Lower lobe of right lung (tissue), 2 donors: Measurements from ENCODE around the gene ADAM23. TPM values are rescaled to one million over a fixed set of nuclear protein-coding genes. Genes with fewer than 3 reads are reported as not detected.

Source experiments
- ATAC-seq, 2 donors: fragments of 200-7000 bp; cut with Tn5 transposase; one replicate each; pipeline ENCODE4 v1.9.1; 2020 to 2022; ENCODE audit warnings: mild to moderate bottlenecking in 2 of 2, moderate library complexity in 2 of 2
- DNase-seq: peaks from one replicate; pipeline ENCODE4 v3.0.0-alpha.2; 2020
- H3K27ac ChIP-seq: fragments of 200-600 bp; one replicate; pipeline ENCODE4 v1.8.0; 2022
- H3K27me3 ChIP-seq: fragments of 200-600 bp; one replicate; pipeline ENCODE4 v1.8.0; 2022; ENCODE audit warnings: low read depth
- H3K36me3 ChIP-seq: fragments of 200-600 bp; one replicate; pipeline ENCODE4 v1.8.0; 2022; ENCODE audit warnings: mild to moderate bottlenecking
- H3K4me1 ChIP-seq: fragments of 200-600 bp; one replicate; pipeline ENCODE4 v1.8.0; 2022
- H3K4me3 ChIP-seq: fragments of 200-600 bp; one replicate; pipeline ENCODE4 v1.8.0; 2022; ENCODE audit warnings: mild to moderate bottlenecking
- H3K9me3 ChIP-seq: fragments of 200-600 bp; one replicate; pipeline ENCODE4 v1.8.0; 2022
- intact Hi-C: fragments of 100-400 bp; cut with DNase I; formaldehyde crosslinking; loops from one replicate; pipeline ENCODE4 v1.11.0; 2022
- total RNA-seq: library from RNA; stranded (reverse); fragmentation: NEBNext Ultra II Directional; extraction: Animal tissue kit (Norgen Biotek cat#: 25700); gene quantifications from one replicate; pipeline ENCODE4 v1.2.1, GENCODE V29; 2021
- TF ChIP-seq, protein P1 (sequence below): fragments of 200-600 bp; IDR thresholded peaks from one replicate; pipeline ENCODE4 v1.8.0; 2022; ENCODE audit warnings: antibody characterized with exemption, mild to moderate bottlenecking
- donor health status: DM: no; HTN: yes; CAD: no; lungs with severe emphysema.

Gene ADAM23
- total RNA-seq, 1 donor from 2014 or later: 2.5 TPM

- H3K27ac ChIP-seq: no peak overlapping the region
- H3K36me3 ChIP-seq: no peaks in the 10 kb centered on the region
- intact Hi-C loops: no loop called here
- H3K4me1 ChIP-seq: no peaks in the 10 kb centered on the region
- ATAC-seq (no peak), DNase-seq (no peak)
- TF ChIP-seq, protein P1, sequence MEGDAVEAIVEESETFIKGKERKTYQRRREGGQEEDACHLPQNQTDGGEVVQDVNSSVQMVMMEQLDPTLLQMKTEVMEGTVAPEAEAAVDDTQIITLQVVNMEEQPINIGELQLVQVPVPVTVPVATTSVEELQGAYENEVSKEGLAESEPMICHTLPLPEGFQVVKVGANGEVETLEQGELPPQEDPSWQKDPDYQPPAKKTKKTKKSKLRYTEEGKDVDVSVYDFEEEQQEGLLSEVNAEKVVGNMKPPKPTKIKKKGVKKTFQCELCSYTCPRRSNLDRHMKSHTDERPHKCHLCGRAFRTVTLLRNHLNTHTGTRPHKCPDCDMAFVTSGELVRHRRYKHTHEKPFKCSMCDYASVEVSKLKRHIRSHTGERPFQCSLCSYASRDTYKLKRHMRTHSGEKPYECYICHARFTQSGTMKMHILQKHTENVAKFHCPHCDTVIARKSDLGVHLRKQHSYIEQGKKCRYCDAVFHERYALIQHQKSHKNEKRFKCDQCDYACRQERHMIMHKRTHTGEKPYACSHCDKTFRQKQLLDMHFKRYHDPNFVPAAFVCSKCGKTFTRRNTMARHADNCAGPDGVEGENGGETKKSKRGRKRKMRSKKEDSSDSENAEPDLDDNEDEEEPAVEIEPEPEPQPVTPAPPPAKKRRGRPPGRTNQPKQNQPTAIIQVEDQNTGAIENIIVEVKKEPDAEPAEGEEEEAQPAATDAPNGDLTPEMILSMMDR: no peak
- H3K27me3 ChIP-seq: no peaks in the 10 kb centered on the region
- no peak overlapping the region for H3K4me3 ChIP-seq
- no peaks in the 10 kb centered on the region for H3K9me3 ChIP-seq
Observed at GRCh38 chr2:206521115-206521514, 77.8 kb downstream of the ADAM23 start.

DNA sequence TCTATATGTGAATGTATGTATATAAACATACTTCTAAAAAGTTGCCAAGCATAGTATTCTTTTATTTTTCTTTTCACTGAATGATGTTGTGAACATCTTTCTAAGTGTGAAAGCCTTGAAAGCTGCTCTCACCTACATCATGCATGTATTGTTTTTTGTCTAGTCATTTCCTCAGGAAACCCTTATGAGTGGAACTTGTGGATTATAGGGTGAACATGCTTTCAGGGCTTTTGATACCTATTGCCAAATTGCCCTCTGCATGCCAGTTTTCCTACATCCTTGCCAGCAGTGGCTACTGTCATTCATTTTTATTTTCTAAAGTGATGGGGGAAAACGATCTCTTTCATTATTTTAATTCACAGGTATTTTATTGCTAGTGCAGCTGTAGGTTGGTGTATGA lies 78.3 kb downstream of the ADAM23 start:
- no peaks in the 10 kb centered on the region for H3K36me3 ChIP-seq
- intact Hi-C loops: no loop called here
- TF ChIP-seq, protein P1: no peak

GRCh38 chr2:206526416-206526815 lies 83.1 kb downstream of the ADAM23 start:
- intact Hi-C loops: no loop called here
- TF ChIP-seq, protein P1: no peak
- Histone ChIP-seq H3K27me3 (no peaks in the 10 kb centered on the region), H3K4me1 (no peaks in the 10 kb centered on the region), H3K4me3 (no peak overlapping the region), H3K9me3 (no peaks in the 10 kb centered on the region), H3K36me3 (no peaks in the 10 kb centered on the region), H3K27ac (no peak overlapping the region)
- ATAC-seq (no peak), DNase-seq (no peak)

More for the DNA sequence above, 78.3 kb downstream of the ADAM23 start:
- H3K27ac ChIP-seq: no peak overlapping the region
- no peak overlapping the region for H3K4me3 ChIP-seq
- no peaks in the 10 kb centered on the region for H3K27me3 ChIP-seq
- no peaks in the 10 kb centered on the region for H3K4me1 ChIP-seq
- H3K9me3 ChIP-seq: no peaks in the 10 kb centered on the region
- no peak for ATAC-seq
- no peak for DNase-seq

GRCh38 chr2:206527153-206527552 lies 83.8 kb downstream of the ADAM23 start:
- intact Hi-C loops: no loop called here
- H3K27ac ChIP-seq: no peak overlapping the region

GRCh38 chr2:206530727-206531126 lies 87.4 kb downstream of the ADAM23 start:
- TF ChIP-seq, protein P1: no peak
- no peak for ATAC-seq
- no peak for DNase-seq

More at GRCh38 chr2:206527153-206527552, 83.8 kb downstream of the ADAM23 start:
- no peak for DNase-seq
- no peaks in the 10 kb centered on the region for H3K4me1 ChIP-seq
- H3K9me3 ChIP-seq: no peaks in the 10 kb centered on the region
- no peak for ATAC-seq
- TF ChIP-seq, protein P1: no peak
- H3K27me3 ChIP-seq: no peaks in the 10 kb centered on the region
- H3K4me3 ChIP-seq: no peak overlapping the region
- no peaks in the 10 kb centered on the region for H3K36me3 ChIP-seq

More at GRCh38 chr2:206530727-206531126, 87.4 kb downstream of the ADAM23 start:
- Histone ChIP-seq H3K27ac (no peak overlapping the region), H3K4me3 (no peak overlapping the region), H3K27me3 (no peaks in the 10 kb centered on the region), H3K9me3 (no peaks in the 10 kb centered on the region), H3K4me1 (no peaks in the 10 kb centered on the region), H3K36me3 (no peaks in the 10 kb centered on the region)
- intact Hi-C loops: no loop called here
